Activated CD4-positive, alpha-beta T cell treated with anti-CD3 and anti-CD28 coated beads, Interleukin-2, amount 50 U/mL, for 16 hours (primary cell): ENCODE data around the gene ATF3.
"Not testable (repeated sequence)": the region's sequence is repeated elsewhere in the genome, so short reads cannot be mapped to it uniquely, and the experiment has no call there.

Experiments
- DNase-seq: peaks from one replicate; pipeline ENCODE4 v3.0.0-alpha.2; 2020

ATF3 gene

GRCh38 chr1:212629450-212630157 lies 21.0 kb downstream of the ATF3 start:
- DNase-seq = no peak

GRCh38 chr1:212630158-212630900 lies 21.8 kb downstream of the ATF3 start:
- DNase-seq = peak; percentile 76

DNA sequence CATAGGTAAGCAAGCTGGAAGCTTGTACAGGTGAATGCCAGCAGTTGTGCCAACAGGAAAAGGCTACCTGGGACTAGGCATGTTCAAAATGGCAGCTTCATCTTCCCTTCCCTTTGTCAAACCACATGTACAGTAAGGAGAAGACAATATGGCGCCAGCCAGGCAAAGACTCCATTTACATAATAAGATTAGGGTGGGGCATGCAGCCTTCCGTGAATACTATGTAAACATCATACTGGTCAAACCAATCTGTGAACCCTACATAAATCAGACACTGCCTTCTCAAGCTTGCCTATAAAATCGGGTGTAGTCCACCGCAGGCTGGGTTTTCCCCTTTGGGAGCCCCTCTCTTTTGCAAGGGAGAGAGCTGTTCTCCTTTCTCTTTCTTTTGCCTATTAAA lies 24.6 kb downstream of the ATF3 start:
- no peak for DNase-seq

GRCh38 chr1:212634252-212634651 lies 25.7 kb downstream of the ATF3 start:
- DNase-seq = no peak

- peak; percentile 31 for DNase-seq
Observed at GRCh38 chr1:212635141-212635631, 26.6 kb downstream of the ATF3 start.

GRCh38 chr1:212637902-212638301 lies 29.3 kb downstream of the ATF3 start:
- DNase-seq = no peak

DNA sequence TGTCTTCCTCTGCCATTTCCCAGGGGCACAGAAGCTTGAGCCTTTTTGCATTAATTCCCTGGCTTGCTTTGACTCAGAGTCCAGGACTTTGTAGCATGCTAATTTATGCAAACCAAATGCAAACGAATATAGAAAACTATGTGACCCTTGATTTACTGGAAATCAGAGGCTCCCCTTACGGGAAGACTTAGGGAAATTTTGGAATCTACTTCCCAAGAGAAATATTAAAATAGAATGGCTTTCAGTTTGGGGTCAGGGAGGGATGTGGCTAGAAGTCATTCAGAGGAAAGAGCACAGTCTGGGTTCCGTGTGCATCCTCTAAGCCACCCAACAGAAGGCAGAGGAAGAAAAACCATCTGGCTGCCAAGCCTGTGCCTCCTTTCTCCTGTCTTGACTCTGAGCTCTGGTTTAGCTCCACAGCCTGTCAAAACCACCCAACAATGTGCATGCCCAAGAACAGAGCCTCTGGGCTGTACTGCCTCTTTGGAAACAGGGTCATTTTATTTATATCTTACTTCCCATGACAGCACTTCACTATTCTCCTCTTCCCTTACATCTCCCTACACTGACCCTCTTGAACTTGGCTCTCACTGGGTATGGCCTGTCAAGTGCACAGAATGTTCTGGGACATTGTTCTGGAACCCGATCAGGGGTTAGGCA lies 30.1 kb downstream of the ATF3 start:
- DNase-seq = no peak

DNA sequence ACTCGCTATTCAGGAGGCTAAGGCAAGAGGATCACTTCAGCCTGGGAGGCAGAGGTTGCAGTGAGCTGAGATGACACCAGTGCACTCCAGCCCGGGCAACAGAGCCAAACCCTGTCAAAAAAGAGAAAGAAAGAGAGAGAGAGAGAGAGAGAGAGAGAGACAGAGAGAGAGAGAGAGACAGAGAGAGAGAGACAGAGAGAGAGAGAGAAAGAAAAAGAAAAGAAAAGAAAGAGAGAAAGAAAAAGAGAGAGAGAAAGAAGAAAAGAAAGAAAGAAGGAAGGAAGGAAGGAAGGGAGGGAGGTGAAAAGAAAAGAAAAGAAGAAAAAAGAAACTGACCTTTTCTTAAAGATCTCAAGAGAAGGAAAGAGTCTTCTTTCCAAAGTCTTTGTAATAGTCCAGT lies 31.0 kb downstream of the ATF3 start:
- not testable (repeated sequence) for DNase-seq

GRCh38 chr1:212640223-212640878 lies 31.8 kb downstream of the ATF3 start:
- DNase-seq = no peak

DNA sequence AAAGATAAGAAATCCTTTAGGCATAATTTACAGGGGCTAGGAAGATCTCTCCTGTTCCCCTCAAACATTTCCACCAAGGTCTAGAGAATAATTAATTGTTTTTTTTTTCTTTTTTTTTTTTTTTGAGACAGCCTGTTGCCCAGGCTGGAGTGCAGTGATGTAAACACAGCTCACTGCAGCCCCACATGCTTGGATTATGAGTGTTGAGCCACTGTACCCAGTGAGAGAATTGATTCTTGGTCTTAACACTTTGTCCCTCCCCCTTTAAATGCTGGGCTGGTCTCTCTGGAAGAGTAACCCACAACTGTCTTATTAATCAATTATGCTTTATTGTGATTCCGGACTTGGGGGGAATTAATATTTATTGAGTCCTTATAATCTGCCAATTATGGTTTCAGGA lies 33.4 kb downstream of the ATF3 start:
- no peak for DNase-seq

GRCh38 chr1:212643877-212644276 lies 35.3 kb downstream of the ATF3 start:
- no peak for DNase-seq

- no peak for DNase-seq
Observed at GRCh38 chr1:212644866-212645545, 36.4 kb downstream of the ATF3 start.

- DNase-seq = no peak
Observed at GRCh38 chr1:212645546-212646543, 37.3 kb downstream of the ATF3 start.

- no peak for DNase-seq
Observed at GRCh38 chr1:212646588-212646987, 38.0 kb downstream of the ATF3 start.

DNA sequence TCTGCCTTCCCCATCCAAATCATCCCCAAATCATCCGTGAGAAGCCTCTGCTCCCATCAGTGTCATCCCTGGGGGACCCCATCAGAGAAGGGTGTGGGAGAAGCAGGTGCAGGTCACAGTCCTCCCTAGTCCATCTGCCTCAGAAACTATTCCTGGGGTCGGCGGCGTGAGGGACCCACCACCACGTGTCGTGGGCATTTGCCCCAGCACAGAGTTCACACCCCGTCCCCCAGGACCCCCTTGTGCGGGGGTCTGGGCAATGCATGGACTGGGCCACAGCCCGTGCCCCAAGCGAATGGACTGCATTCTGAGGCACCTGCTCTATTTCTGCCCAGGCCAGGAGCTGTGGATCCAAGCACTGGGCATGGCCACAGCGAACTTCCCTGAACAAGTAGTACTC lies 38.4 kb downstream of the ATF3 start:
- no peak for DNase-seq

DNA sequence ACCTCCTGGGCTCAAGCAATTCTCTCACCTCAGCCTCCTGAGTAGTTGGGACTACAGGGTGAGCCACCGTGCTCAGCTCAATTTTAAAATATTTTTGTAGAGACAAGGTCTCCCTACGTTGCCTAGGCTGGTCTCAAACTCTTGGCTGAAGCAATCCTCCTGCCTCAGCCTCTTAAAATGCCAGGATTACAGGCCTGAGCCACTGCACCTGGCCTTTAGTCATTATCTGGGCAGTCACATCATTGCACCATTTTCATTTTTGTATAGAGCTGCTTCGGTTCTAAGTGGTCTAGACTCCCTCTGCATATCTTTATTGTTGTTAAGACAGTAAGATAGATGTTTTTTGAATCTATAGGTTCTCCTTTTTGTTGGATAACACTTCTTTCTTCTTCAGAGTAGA lies 39.9 kb downstream of the ATF3 start:
- no peak for DNase-seq

DNA sequence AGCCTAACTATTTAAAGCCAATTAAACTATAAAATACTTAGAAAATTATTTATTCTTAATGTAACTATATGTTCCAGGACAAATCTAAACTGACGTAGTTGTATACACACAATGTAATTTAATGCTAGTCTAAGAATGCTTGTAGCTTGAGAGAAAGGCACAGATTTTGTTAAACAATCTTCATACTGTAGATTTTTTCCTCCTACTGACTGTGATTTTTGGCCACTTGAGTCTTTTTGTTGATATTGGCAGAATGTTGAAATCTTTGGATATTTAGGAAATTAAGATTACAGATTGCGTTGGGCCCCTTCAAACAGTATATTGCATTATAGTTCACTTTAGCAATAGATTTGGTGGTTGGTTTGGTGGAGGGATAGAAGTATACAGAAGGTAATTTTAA lies 40.5 kb downstream of the ATF3 start:
- no peak for DNase-seq

GRCh38 chr1:212650228-212650627 lies 41.7 kb downstream of the ATF3 start:
- DNase-seq = no peak

GRCh38 chr1:212651521-212651920 lies 43.0 kb downstream of the ATF3 start:
- DNase-seq = no peak

DNA sequence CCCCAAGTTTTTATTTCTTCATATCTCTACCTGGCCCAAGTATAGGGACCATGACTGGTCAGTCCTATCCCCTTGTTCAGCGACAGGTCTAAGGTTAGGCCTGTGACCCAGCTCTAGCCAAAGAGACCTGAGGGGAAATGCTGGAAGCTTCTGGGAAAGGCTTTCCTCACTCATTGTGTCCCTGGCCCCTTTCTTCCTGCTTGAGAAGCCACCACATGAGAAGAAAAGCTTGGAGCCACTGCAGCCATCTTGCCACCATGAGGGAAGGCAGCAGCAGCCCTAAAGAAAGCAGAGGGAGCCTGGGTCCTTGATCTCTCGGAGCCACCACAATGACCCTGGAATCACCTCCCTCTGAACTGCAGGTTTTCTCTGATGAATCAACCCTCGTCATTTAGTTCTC lies 43.4 kb downstream of the ATF3 start:
- DNase-seq = no peak

- DNase-seq = no peak
Observed at GRCh38 chr1:212652609-212653008, 44.0 kb downstream of the ATF3 start.
